ENCODE data around the gene KRTAP10-9.
"Not testable (repeated sequence)": the region's sequence is repeated elsewhere in the genome, so short reads cannot be mapped to it uniquely, and the experiment has no call there.

The KRTAP10-9 gene

DNA sequence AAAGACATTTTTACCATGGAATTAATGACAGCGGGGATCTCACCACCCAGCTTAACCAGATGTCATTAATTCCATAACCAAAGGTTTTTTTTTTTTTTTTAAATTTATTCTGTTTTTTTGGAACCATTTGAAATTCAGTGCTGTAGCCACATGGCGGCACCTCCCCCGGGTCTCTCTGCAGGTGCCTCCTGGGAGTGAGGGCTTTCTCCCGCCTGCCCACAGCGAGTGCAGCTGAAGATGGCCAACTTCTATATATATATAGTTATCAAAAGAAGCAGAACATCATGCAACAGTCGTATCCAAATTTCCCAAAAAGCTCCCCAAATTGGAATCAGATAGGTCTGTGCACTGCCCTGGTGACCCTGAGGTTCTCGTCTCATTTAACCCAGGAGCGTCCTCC is 11.4 kb upstream of the KRTAP10-9 start:
- DNase-seq (ENCODE audit: low spot score): no peak

DNA sequence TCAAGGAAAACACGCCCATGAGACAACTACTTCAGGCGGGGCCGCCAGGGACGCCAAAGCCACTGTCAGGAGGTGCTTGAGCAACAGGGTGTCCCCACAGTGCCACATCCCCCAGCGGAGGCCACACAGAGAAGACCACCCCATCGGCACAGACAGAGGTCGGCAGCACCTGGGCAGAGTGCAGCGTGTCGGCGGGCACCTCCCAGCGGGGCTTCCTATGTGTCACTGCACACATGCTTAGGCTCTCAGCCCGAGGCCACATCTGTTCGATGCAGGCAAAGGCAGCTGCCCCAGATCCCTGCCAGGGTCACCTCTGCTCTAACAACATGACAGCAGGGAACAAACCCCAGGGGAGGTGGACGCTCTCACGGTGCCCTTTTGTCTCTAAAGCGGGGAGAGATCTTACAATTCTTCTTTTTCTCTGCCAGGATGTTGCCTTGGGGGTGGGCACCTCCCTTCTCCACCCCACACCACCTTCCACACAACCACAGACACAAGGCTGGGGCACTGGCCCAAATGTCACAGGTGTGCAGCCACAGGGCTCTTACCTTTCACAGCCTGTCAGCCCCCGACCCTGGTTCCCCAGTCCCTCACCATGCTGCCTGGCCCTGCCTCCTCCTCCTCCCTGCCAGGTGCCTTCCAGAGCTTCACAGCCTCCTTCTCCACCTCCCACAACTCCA is 10.8 kb upstream of the KRTAP10-9 start:
- DNase-seq (ENCODE audit: low spot score): no peak

DNA sequence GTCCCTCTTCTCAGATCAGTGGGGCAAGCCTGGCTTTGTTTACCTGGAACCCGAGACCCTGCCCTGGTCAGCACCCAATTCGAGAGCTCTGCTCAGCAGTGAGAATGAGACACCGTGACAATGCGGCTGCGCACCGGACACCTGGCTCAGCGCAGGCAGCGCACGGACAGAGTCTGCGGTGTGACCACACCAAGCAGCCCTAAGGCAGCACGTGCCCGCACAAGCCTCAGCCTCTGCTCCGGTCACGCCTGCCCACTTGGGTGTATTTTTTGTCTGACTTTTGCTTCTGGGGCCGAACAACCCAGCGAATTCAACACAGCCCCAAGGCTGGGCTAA is 10.3 kb upstream of the KRTAP10-9 start:
- no peak for DNase-seq (ENCODE audit: low spot score)

DNA sequence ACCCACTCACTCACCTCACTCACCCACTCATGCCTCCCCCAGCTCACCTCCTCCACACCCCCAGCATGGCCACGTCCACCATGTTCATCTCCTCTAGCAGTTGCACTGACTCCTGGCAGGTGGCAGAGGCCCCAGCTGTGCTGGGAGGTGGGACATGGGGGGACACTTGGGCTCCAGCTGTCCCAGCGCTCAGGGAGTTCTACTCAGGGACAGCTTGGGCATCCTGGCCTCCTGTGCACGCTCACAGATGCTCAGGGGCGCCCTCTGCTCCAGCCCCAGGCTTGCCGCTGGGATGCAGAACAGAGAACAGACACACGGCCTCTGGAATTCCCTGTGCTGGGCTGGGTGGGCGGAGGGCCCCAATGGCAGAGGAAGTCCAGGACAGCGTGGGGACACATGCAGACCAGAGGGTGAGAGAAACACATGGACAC is 9.8 kb upstream of the KRTAP10-9 start:
- no peak for DNase-seq (ENCODE audit: low spot score)

DNA sequence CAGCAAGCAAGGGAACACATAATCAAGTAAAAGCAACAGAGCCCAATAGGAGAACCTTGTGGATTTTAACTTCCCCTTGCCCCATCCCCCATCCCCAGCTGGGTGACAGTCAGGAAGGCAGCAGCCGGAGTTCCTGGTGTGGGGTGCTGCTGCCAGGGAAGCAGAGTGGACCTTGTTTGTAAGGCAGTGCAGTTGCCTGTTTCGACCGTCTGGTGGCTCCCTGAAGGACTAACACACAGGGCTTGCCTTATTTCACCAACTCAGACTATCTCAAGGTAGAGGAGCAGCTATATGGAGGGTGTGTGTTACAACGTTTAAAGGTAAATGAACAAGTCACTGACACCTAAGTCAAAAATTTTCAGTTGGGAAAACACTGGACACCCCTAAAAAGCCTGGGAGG is 8.4 kb upstream of the KRTAP10-9 start:
- DNase-seq (ENCODE audit: low spot score): no peak

DNA sequence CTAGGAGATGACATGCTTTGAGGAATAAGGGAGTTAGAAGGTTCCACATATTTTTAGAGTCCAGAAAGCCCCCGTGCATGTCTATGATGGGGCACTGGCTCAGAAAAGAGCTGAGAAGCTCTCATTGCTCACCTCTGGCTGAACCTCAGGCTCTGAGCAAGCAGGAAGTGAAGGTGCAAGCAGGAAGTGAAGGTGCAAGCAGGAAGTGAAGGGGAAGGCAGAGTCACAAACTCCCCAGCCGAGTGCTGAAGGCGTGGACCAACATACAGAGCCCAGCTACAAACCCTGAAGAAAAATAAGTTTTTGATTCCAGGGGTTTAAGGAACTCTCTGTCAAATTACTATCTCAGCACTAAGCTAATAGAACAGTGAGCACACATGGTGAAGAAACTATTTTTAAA is 8.0 kb upstream of the KRTAP10-9 start:
- no peak for DNase-seq (ENCODE audit: low spot score)

DNA sequence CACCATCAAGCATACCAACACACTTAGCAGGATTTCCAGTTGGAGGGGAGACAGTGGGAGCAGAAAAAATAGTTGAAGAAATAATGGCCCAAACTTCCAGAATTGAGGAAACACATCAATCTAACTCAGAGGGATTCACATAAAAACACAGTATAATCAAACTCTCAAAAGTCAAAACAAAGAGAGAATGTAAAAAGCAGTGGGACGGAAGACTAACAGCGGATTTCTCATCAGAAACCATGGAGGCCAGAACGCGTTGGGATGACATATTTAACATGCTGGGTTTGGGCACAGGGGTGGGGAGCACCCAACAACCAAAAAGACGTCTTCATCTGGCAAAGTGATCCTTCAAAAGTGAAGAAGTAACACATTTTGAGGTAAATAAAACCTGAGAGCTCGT is 7.0 kb upstream of the KRTAP10-9 start:
- DNase-seq (ENCODE audit: low spot score): no peak

DNA sequence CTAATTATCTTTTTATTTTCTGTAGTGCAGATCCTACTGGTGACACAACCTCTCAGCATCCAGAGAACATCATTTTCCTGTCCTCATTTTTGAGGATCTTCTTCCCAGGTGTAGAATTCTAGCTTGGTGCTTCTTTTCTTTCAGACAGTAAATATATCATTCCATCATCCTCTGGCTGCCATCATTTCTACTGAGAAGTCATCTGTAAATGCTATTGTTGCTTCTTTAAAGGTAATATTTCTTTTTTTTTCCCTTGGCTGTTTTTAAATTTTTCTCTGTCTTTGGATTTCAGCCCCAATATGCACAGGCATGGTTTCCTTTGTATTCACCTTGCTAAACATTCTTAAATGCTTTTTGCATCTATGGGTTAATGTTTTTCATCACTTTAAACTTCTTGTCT is 3.3 kb upstream of the KRTAP10-9 start:
- no peak for DNase-seq (ENCODE audit: low spot score)

DNA sequence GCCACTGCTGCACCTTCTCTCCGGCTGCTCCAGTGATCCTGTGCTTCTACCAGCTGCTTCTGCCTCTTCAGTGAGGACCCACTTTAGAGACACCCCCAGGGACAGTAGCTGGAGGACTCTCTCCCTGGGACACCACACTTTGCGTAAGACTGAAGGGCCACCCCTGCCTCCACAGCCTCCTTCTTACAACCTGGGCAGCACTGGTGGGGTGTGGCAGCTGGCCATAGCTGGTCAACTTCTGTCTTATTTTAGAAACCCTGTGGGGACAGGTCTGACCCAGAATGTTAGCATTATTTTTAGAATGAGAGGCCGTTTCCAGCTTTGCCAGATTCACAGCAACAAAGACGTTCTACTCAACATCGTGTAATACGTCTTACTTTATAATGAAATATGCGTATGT is 1.1 kb upstream of the KRTAP10-9 start:
- DNase-seq (ENCODE audit: low spot score): no peak

DNA sequence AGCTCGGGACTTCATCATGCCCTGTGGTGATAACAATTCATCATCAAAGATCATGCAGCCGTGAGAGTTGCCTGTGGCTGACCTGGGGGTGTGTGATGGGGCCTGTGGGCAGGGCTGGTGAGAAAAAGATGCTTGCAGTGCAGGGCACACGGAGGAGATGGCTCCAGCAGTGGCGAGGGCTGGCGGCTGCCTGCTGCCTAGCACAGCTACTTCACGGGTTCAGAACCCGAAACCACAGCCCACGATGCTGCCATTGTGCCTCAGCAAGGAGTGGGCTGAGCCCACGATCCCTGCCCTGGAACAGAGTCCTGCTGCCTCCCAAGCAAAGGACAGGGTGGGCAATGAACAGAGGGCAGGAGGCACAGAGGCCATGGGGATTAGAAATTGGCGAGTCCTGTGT is 631 bp upstream of the KRTAP10-9 start:
- no peak for DNase-seq (ENCODE audit: low spot score)

DNA sequence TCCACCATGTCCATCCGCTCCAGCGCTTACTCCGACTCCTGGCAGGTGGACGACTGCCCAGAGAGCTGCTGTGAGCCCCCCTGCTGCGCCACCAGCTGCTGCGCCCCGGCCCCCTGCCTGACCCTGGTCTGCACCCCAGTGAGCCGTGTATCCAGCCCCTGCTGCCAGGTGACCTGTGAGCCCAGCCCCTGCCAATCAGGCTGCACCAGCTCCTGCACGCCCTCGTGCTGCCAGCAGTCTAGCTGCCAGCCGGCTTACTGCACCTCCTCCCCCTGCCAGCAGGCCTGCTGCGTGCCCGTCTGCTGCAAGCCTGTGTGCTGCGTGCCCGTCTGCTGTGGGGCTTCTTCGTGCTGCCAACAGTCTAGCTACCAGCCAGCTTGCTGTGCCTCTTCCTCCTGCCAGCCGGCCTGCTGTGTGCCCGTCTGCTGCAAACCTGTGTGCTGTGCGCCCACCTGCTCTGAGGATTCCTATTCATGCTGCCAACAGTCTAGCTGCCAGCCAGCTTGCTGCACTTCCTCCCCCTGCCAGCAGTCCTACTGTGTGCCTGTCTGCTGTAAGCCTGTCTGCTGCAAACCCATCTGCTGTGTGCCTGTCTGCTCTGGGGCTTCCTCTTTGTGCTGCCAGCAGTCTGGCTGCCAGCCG is 409 bp downstream of the KRTAP10-9 start:
- not testable (repeated sequence) for DNase-seq (ENCODE audit: low spot score)

DNA sequence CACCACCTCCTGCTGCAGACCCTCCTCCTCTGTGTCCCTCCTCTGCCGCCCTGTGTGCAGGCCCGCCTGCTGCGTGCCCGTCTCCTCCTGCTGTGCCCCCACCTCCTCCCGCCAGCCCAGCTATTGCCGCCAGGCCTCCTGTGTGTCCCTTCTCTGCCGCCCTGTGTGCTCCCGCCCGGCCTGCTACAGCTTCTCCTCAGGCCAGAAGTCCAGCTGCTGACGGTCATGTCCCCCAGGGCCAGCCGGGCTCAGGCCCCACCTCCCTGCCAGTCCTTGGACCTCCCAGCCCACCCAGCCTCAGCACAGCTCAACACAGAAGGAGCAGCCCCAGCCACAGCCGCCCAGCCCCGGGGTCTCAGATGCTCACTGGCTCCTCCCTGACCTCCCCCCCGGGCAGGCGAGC is 939 bp downstream of the KRTAP10-9 start:
- DNase-seq (ENCODE audit: low spot score): not testable (repeated sequence)

DNA sequence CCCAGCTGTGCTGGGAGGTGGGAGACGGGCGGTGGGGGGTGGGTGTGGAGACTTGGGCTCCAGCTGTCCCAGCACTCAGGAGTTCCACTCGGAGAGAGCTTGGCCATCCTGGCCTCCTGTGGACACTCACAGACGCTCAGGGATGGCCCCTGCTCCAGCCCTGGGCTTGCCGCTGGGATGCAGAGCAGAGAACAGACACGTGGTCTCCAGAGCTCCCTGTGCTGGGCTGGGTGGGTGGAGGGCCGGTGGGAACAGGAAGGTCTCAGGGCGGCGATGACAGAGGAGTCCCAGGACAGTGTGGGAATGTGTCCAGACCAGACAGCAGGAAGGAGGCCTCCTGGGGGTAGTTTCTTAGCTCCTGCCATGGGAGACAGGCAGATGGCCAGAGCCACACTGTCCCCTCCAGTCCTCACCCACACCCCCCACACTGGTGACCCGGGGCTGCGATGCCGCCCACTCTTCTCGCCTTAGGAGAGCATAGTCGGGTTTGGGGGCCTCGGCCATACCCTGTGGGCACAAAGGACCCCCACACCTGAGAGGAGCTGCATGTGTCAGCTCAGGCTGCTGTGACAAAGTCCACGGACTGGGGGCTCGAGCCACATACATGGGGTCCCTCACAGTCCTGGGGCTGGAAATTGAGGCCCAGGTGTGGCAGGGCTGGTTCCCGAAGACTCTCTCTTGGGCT is 2.0 kb downstream of the KRTAP10-9 start:
- no peak for DNase-seq (ENCODE audit: low spot score)

DNA sequence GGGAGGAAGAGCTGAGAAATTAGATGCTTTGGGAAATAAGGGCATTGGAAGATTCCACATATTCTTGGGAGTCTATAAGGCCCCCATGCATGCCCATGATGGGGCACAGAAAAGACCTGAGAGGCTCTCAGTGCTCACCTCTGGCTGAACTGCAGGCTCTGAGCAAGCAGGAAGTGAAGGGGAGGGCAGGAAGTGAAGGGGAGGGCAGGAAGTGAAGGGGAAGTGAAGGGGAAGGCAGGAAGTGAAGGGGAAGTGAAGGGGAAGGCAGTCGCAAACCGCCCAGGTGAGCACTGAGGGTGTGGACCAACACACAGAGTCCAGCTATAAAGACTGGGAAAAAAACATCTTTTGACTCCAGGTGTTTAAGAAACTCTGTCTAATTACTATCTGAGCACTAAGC is 3.5 kb downstream of the KRTAP10-9 start:
- no peak for DNase-seq (ENCODE audit: low spot score)

DNA sequence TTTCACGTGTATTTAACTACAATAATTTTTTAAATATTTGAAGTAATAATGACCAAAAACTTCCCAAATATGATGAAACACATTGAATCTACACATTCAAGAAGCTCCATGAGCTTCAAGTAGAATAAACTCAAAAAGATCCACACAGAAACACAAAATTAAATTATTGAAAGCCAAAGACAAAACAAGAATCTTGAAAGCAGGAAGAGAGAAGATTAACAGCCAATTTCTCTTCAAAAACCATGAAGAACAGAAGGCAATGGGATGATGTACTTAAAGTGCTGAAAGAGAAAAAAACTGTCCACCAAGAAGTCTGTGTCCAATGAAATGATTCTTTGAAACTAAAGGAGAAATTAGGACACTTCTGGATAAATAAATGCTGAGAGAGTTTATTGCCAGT is 5.2 kb downstream of the KRTAP10-9 start:
- no peak for DNase-seq (ENCODE audit: low spot score)

DNA sequence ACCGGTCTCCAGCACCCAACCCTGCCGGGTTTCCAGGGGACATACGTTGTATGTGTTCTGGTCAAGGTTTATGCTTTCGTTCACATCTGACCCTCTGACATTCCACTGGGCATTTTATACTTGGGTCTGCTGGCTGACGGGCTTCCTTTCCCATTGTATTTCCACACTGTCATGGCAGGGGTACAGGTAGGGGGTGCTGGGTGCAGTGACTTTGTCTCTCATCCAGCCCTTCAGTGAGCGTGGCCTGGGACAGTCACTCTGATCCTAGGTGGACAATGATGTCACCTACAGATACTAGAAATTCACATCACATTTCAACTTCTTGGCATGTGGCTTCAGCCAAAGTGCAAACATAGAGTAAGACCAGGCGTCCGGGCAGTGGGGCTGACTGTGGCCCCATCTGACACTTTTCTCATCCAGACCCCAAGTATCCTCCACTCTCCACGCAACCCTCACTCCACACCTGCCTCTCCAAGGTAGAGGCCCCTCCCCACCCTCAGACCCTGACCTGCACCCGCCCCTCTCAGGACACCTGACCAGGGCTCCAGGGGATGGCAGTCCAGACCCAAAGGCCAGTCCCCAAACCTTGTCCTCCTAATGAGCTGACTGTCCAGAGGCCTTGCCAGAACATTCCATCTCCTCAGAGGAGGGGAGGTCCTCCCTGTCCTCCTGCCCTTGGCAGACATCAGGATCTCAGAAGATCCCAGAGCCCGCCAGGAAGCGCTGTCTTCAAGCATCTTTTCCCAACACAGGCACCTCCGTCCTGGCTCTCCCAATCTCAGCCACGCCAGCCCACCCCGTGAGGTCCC is 9.5 kb downstream of the KRTAP10-9 start:
- no peak for DNase-seq (ENCODE audit: low spot score)

DNA sequence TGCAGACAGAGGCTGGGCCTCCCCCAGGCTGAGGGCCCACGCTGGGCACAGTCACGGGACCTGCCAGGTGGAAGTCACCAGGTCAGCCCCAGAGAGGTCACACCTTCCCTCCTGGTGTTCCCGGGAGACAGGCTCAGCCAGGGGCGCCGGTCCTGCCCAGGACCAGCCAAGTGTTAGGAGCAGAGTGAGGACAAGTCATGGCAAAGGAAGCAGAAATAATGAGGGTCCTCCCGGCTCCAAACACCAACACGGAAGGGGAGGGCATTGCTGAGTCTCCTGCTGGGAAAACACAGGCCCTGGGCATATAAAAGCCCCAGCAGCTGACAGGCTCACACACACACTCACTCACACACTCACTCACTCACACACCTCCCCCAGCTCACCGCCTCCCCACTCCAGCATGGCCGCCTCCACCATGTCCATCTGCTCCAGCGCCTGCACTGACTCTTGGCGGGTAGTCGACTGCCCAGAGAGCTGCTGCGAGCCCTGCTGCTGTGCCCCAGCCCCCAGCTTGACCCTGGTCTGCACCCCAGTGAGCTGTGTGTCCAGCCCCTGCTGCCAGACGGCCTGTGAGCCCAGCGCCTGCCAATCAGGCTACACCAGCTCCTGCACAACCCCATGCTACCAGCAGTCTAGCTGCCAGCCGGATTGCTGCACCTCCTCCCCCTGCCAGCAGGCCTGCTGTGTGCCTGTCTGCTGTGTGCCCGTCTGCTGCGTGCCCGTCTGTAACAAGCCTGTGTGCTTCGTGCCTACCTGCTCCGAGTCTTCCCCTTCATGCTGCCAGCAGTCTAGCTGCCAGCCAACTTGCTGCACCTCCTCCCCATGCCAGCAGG is 10.3 kb downstream of the KRTAP10-9 start, which contains the start of gene KRTAP10-10:
TSS of gene KRTAP10-10 (plus strand) at position 339 of the 833 bp plus-strand sequence. CDS start at position 401, 62 bp downstream.
- no peak for DNase-seq (ENCODE audit: low spot score)

DNA sequence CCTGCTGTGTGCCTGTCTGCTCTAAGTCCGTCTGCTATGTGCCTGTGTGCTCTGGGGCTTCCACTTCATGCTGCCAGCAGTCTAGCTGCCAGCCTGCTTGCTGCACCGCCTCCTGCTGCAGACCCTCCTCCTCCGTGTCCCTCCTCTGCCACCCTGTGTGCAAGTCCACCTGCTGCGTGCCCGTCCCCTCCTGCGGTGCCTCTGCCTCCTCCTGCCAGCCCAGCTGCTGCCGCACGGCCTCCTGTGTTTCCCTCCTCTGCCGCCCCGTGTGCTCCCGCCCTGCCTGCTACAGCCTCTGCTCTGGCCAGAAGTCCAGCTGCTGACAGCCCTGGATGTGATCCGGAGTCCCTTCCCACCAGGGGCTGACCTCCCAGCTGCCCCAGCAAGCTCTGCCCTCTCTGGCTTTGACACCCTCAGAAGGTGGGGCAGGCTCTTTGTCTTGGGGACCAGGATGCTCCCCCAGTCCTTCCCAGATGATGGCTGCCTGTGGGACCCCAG is 11.0 kb downstream of the KRTAP10-9 start:
- not testable (repeated sequence) for DNase-seq (ENCODE audit: low spot score)

DNA sequence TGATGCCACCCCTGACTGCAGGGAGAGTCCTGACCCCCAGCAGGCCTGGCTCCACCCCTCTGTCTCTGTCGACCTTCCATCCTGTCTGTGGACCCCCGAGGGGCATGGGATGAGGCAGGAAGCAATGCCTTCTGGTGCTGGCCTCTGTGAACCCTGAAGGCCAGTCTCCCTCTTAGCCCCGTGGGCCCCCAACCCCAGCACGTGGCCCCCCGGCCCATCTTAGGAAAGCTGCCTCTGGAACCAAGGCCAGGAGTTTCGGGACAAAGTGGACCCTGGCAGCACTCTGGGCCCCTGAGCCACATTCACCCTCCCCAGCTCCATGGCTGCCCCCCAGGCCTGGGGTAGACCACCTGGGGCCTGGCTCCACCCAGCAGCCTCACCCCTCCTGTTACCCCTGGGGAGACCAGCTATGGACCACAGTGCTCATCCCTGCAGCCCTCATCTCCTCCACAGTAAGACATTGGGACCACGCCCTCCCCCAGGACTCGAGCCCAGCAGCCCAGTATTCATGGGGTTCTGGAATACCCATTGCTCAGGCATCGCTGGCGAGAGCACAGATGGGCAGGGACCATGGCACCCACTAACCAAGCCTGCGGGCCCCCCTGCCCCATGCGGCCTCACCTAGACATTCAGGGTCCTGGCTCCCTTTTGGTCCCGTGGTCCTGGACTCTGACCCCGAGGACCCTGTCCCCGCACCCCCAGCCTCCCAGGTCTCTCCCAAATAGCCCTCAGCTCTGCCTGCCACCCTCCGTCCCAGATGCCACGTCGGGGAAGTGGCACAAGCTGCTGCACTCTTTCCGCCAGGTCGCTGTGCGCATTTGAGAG is 11.8 kb downstream of the KRTAP10-9 start:
- not testable (repeated sequence) for DNase-seq (ENCODE audit: low spot score)

DNA sequence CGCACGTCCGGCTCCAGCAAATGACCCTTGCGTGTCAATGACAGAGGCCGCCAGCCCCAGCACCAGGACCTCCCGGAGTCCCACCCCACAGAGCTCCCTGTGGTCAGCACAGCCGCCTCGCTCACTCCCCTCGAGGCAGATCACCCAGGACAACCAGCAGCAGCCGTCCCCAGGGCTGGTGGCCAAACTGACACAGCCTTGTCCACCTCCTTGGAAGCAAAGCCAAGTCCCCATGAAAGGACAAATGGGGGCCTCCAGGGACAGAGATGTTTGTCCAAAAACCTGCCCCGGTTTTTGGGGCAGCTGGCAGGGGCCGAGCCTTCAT is 12.4 kb downstream of the KRTAP10-9 start:
- DNase-seq (ENCODE audit: low spot score): no peak

DNA sequence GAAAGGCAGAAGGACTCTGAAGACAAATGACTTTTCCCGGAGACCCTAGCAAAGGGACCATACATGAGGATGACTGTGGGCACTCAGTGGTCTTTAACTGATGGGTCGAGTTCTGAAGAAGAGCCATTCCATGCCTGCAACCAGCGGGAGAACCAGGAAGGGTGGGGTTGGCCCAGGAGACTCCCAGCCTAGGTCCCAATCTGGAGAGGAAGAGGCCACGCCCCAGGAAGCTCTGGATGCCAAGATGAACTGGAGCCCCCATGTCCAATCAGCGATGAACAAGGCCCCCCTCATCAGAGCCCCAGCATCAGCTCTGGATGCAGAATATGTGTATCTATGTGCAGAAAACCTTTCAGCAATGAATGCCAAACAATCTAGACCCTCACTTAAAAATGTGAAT is 13.9 kb downstream of the KRTAP10-9 start:
- no peak for DNase-seq (ENCODE audit: low spot score)
